SKM-1 (cell line): ENCODE measurements around the gene ZNF668.

Experiments
- DNase-seq: peaks from one replicate; lab custom pipeline; 2025; ENCODE audit not compliant: unreplicated experiment; lab: John Stamatoyannopoulos, UW

Gene ZNF668

GRCh38 chr16:31081428-31082351, 7.7 kb upstream of the ZNF668 start:
- DNase-seq, result no peak

GRCh38 chr16:31080756-31081419, 6.8 kb upstream of the ZNF668 start:
- DNase-seq, result no peak

- no peak for DNase-seq
These were observed 6.1 kb upstream of the ZNF668 start for GRCh38 chr16:31080035-31080629.

- DNase-seq, result no peak
These were observed 5.4 kb upstream of the ZNF668 start for GRCh38 chr16:31079342-31079944.

- DNase-seq, result no peak
These were observed 4.7 kb upstream of the ZNF668 start for GRCh38 chr16:31078597-31079341.

GRCh38 chr16:31077592-31078396, 3.8 kb upstream of the ZNF668 start:
- no peak for DNase-seq

GRCh38 chr16:31077024-31077423, 3.0 kb upstream of the ZNF668 start:
- no peak for DNase-seq

DNA sequence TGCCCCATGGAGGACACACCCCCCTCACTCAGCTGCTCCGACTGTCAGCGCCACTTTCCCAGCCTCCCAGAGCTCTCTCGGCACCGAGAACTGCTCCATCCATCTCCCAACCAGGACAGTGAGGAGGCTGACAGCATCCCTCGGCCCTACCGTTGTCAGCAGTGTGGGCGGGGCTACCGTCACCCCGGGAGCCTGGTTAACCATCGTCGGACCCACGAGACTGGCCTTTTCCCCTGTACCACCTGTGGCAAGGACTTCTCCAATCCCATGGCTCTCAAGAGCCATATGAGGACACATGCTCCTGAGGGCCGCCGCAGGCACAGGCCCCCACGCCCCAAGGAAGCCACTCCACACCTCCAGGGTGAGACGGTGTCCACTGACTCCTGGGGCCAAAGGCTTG, 2.3 kb upstream of the ZNF668 start:
- DNase-seq, result no peak

DNA sequence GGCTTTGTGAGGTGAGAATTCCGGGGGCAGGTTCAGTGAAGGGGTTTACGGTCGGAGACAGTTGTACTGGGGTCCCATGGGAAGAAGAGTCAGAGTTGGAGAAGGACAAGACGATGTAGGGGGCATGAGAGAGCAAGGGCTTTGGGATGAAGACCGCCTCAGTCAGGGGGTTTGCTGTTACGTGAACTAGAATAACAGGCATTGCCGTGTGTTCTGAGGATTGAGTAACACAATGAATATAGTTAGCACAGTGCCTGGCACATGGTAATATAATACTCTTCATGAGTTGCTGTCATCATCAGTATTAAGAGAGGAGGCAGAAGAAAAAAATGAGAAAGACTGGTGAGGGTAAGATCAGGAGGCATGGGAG, 759 bp upstream of the ZNF668 start:
- no peak for DNase-seq

DNA sequence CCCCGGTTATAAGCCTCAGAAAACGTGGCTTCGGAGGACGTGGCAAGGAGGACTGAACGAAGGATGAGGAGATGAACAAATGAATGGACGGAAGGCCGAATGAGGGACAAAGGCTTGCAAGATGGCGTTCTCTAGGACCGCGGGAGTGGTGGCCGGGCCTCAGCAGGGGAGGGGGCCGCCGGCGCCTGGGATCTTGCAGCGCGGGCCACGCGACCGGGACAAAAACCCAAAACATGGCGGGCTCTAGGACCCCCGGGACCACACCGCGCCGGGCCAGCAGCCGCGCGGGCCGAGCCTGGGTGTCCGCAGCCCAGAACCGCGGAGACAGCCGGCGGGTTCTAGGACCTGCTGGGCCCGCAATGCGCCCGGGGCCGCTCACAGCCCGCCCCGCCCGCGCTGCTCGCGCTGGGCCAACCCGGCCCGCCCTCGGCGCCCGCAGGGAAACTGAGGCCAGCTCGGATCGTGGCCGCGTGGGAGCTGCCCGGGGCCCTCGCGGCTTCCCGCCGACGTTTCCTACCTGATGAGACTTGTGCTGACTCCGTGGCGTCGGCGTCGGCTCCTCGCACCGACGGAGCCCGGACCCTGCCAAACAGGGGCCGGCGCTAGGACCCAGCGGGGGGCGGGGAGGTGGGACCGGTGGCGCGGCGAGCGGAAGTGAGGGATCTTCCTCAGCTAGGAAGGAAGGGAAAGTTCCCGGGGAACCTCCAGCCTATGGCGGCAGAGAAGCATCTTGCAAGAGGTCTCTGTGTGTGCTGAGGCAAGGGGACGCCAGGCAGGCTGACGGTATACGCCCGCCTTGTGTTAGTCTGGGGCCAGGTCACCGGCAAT, 684 bp downstream of the ZNF668 start:
- DNase-seq, result peak; percentile 81

DNA sequence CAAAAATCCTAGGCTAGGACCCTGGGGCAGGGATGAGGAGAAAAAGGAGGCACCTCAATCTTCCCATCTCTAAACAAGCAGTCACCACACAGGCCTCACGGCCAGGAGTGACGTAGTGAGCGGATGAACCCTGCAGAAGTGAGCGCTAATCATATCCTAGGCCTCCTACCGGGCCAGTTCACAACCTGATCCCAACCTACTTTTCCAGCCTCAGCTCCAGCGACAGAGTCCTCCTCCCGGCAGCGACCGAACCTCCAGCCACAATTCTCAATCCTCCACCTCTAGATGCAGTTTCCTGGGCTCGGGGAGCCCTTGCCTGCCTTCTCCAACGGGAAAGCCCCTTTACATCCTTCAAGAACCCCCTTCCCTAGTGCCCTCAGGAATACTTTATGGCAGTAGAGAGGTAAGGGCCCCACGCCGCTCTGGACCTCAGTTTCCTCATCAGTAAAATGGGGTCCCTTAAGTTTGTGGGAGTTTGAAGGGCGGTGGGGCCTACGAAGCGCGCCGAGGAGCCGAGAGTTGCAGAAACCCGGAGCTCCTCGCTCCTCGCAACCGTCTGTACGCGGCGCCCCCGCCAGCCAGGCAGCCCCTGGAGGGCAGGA, 1.4 kb downstream of the ZNF668 start:
- no peak for DNase-seq

GRCh38 chr16:31071861-31072260, 2.2 kb downstream of the ZNF668 start:
- no peak for DNase-seq

GRCh38 chr16:31067342-31067741, 6.7 kb downstream of the ZNF668 start:
- DNase-seq, result no peak

- DNase-seq, result no peak
These were observed 9.1 kb downstream of the ZNF668 start for GRCh38 chr16:31064882-31065461.

DNA sequence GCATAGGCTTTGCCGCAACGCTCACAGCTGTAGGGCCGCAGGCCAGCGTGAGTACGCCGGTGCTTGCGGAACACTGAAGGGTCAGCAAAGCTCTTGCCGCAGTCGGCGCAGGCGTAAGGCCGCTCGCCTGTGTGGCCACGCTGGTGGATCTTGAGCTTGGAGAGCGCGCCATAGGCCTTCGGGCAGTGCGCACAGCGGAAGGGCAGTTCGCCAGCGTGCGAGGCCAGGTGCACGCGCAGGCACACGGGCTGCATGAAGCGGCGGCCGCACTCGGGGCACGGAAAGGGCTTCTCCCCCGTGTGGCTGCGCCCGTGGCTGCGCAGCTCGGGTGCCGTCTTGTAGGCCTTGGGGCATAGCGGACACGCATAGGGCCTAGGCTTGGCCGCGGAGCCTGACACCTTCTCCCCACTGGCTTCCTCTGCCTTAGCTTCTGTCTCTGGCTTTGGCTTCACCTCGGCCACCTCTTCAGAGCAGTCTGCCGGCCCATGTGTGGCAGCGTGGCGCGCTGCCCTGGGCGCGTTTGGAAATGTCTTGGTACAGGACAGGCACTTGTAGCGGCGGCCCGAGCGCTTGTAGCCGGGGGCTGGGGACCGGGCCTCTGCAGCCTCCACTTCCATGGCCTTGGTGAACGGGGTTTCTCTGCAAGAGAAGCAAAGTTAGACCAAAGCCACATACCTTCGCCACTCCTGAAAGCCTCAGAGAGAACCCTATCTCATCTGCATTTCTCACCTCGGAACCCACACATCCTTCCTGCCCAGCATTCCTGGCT, 10.0 kb downstream of the ZNF668 start:
- no peak for DNase-seq

DNA sequence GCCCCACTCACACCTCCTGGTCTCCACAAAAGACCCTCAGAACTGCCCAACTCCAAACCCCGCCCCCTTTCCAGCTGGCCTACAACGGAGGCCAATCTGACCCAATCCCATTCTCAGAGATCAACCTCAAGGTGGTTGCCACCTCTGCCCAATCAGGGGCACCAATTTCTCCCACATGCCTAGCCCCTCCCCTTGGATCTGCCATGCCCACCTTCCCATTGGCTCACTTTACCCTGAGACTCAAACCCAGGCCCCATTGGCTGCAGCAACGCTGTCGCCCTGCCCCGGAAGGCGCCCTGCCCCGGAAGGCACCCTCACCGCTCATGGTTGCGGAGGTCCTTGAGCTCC, 10.6 kb downstream of the ZNF668 start:
- no peak for DNase-seq

- DNase-seq, result no peak
These were observed 12.1 kb downstream of the ZNF668 start for GRCh38 chr16:31061813-31062440.
